ENCODE results near the gene BAZ2A. TPM values are rescaled to one million over a fixed set of nuclear protein-coding genes. Genes with fewer than 3 reads are reported as not detected.
A peak's percentile ranks its signal among the peaks of the same experiment; 100 is the strongest.

The BAZ2A gene
- total RNA-seq, 1 donor: 49.6 TPM

DNA sequence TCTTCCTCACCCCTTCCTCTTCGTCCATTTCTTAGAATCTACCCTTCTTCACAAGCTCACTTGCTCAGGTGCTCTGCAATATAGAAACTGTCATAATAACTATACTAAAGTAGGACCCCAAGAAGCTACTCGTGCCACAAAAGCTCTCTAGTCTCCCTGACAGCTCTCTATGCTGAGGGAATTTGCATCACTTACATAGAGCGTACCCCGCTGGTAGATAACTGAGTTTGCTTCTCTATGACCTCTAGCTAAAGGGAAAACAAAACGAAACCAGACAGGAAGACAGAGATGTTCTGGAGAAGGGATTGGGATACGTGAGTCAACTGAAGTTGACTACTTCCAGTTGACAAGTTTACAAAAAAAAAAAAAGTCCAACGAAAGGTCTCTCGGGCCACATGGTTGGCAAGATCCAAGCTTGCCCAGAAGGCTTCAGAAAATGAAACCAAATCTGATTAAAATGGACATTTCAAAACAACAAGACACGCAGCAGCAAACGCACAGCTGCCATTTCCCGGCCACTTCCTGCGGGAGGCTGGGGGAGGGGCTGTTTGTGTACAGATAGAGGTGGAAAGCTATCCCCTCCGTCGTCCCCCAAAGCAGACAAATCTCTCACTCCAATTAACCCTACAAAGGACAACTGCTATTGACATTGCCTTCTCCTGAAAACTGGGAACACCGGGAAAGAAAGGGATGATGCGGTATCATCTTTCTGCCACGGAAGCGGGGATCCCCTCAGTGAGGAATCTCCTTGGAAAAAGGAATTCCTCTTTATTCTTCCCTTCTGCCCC, 1.3 kb downstream of the BAZ2A start:
- peak overlapping the region; percentile 77 for H2AFZ ChIP-seq (ENCODE audit: low read length)

DNA sequence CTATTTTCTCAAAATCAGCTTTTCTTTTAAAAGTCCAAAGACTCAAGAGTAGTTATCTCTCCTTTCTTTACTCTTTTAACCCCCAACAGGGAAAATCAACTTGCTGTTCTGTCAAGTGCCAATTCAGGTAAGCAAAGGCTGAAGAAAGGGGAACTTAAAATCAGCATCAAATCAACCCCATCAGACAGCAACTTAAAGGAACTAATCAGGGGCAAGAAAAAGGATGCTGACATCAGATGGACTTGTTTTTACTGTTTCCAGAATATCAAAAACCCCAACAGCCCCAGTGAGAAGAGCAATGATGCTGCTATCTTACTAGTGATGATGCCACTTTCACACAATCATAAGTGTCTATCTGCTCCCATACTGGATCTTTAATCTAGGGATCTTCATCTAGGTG, 3.4 kb downstream of the BAZ2A start:
- Histone ChIP-seq H3K79me2 (ENCODE audit: insufficient read depth, low read length) (peaks cover 93% of the 10 kb centered on the region), H4K20me1 (ENCODE audit: insufficient read depth, low read length) (peaks cover 72% of the 10 kb centered on the region), H3K4me1 (ENCODE audit: insufficient read depth, low read length) (peaks cover 14% of the 10 kb centered on the region), H3K4me2 (ENCODE audit: insufficient read depth, low read length) (no peak overlapping the region), H3K4me3 (ENCODE audit: insufficient read depth, low read length) (no peak overlapping the region), H2AFZ (ENCODE audit: low read length) (no peak overlapping the region), H3K9me3 (ENCODE audit: low read depth, low read length) (no peaks in the 10 kb centered on the region), H3K36me3 (ENCODE audit: insufficient read depth, low read length) (peaks cover 28% of the 10 kb centered on the region), H3K27ac (ENCODE audit: low read depth, low read length) (no peak overlapping the region), H3K27me3 (ENCODE audit: insufficient read depth, low read length) (no peaks in the 10 kb centered on the region)
- DNase-seq (ENCODE audit: insufficient read length, low spot score, missing footprints): no peak
- TF ChIP-seq, protein P1, sequence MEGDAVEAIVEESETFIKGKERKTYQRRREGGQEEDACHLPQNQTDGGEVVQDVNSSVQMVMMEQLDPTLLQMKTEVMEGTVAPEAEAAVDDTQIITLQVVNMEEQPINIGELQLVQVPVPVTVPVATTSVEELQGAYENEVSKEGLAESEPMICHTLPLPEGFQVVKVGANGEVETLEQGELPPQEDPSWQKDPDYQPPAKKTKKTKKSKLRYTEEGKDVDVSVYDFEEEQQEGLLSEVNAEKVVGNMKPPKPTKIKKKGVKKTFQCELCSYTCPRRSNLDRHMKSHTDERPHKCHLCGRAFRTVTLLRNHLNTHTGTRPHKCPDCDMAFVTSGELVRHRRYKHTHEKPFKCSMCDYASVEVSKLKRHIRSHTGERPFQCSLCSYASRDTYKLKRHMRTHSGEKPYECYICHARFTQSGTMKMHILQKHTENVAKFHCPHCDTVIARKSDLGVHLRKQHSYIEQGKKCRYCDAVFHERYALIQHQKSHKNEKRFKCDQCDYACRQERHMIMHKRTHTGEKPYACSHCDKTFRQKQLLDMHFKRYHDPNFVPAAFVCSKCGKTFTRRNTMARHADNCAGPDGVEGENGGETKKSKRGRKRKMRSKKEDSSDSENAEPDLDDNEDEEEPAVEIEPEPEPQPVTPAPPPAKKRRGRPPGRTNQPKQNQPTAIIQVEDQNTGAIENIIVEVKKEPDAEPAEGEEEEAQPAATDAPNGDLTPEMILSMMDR (IDR thresholded peaks at IDR 0.05; ENCODE audit: extremely low read depth, low read depth, low read length): no peak

More for the DNA sequence above, 1.3 kb downstream of the BAZ2A start:
- Histone ChIP-seq H3K36me3 (ENCODE audit: insufficient read depth, low read length) (peaks cover 15% of the 10 kb centered on the region), H3K4me1 (ENCODE audit: insufficient read depth, low read length) (peaks cover 31% of the 10 kb centered on the region), H3K27me3 (ENCODE audit: insufficient read depth, low read length) (no peaks in the 10 kb centered on the region), H4K20me1 (ENCODE audit: insufficient read depth, low read length) (peaks cover 75% of the 10 kb centered on the region), H3K4me2 (ENCODE audit: insufficient read depth, low read length) (peak overlapping the region; percentile 96), H3K9me3 (ENCODE audit: low read depth, low read length) (no peaks in the 10 kb centered on the region), H3K27ac (ENCODE audit: low read depth, low read length) (peak overlapping the region; percentile 85), H3K4me3 (ENCODE audit: insufficient read depth, low read length) (peak overlapping the region; percentile 93), H3K79me2 (ENCODE audit: insufficient read depth, low read length) (peaks cover 93% of the 10 kb centered on the region)
- DNase-seq (ENCODE audit: insufficient read length, low spot score, missing footprints): peak; percentile 93
- TF ChIP-seq, protein P1 (IDR thresholded peaks at IDR 0.05; ENCODE audit: extremely low read depth, low read depth, low read length): no peak

DNA sequence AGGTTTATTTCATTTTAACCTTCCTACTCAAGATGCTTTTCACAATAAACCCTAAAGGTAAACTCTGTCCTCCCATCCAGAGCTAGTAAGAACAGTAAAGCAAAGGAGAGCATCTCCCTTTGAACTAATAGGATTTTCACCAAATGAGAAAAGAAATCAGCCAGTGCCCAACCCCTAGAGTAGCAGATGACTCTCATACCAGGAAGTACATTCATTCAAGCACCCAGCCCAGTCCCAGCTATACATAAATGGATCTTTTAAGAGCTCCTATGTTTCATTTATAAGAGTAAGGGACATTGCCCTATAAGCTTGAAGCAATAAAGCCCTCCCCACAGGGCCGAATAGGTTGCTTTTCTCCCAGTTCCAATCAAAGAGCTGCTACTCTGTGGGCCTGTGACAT, 7.6 kb downstream of the BAZ2A start:
- Histone ChIP-seq H4K20me1 (ENCODE audit: insufficient read depth, low read length) (peaks cover 76% of the 10 kb centered on the region), H3K4me3 (ENCODE audit: insufficient read depth, low read length) (no peak overlapping the region), H3K79me2 (ENCODE audit: insufficient read depth, low read length) (peaks cover 99% of the 10 kb centered on the region), H3K9me3 (ENCODE audit: low read depth, low read length) (no peaks in the 10 kb centered on the region), H3K36me3 (ENCODE audit: insufficient read depth, low read length) (peaks cover 35% of the 10 kb centered on the region), H3K27me3 (ENCODE audit: insufficient read depth, low read length) (no peaks in the 10 kb centered on the region), H3K4me1 (ENCODE audit: insufficient read depth, low read length) (no peaks in the 10 kb centered on the region), H3K27ac (ENCODE audit: low read depth, low read length) (no peak overlapping the region), H2AFZ (ENCODE audit: low read length) (no peak overlapping the region), H3K4me2 (ENCODE audit: insufficient read depth, low read length) (no peak overlapping the region)
- DNase-seq (ENCODE audit: insufficient read length, low spot score, missing footprints): no peak
- TF ChIP-seq, protein P1 (IDR thresholded peaks at IDR 0.05; ENCODE audit: extremely low read depth, low read depth, low read length): no peak

DNA sequence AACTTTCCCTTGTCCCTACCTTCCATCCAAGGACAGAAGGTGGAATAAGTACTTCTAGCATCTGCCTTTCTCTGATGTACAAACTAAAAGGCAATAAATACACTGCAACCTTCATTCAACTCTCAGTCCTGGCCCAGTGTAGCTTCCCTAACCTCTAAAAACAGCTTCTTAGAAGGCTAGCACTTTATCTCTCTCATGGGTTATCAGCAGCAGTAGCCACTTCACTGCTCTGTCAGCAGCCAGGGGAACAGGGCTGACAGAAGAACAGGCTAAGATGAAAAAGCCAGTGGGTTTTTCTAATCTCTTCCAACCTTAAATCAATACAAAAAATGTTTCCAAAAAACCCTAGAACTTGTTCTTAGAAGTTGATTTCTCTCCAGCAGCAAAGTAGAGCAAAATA, 13.2 kb downstream of the BAZ2A start:
- peaks cover 64% of the 10 kb centered on the region for H3K36me3 ChIP-seq (ENCODE audit: insufficient read depth, low read length)
- no peaks in the 10 kb centered on the region for H3K4me1 ChIP-seq (ENCODE audit: insufficient read depth, low read length)
- H3K4me3 ChIP-seq (ENCODE audit: insufficient read depth, low read length): no peak overlapping the region
- H3K9me3 ChIP-seq (ENCODE audit: low read depth, low read length): no peaks in the 10 kb centered on the region
- H3K79me2 ChIP-seq (ENCODE audit: insufficient read depth, low read length): peaks cover 76% of the 10 kb centered on the region
- TF ChIP-seq, protein P1 (IDR thresholded peaks at IDR 0.05; ENCODE audit: extremely low read depth, low read depth, low read length): no peak
- H3K4me2 ChIP-seq (ENCODE audit: insufficient read depth, low read length): no peak overlapping the region
- H3K27ac ChIP-seq (ENCODE audit: low read depth, low read length): no peak overlapping the region
- DNase-seq (ENCODE audit: insufficient read length, low spot score, missing footprints): no peak
- H3K27me3 ChIP-seq (ENCODE audit: insufficient read depth, low read length): no peaks in the 10 kb centered on the region
- peaks cover 54% of the 10 kb centered on the region for H4K20me1 ChIP-seq (ENCODE audit: insufficient read depth, low read length)
- no peak overlapping the region for H2AFZ ChIP-seq (ENCODE audit: low read length)

All from osteoblast (primary cell).